CD14-positive monocyte (primary cell): ENCODE measurements around the gene ITGA4. TPM values are rescaled to one million over a fixed set of nuclear protein-coding genes. Genes with fewer than 3 reads are reported as not detected.

Experiments used
- DNase-seq, 3 donors: peaks; one replicate each; pipeline ENCODE4 v3.0.0-alpha.2; 2011 to 2022
- H2AFZ ChIP-seq: 2 replicates; pipeline ENCODE4 v1.6.0; 2012; ENCODE audit warnings: mild to moderate bottlenecking, low read depth, low read length, inconsistent platforms; ENCODE audit not compliant: insufficient read depth, poor library complexity, severe bottlenecking
- H3K27ac ChIP-seq, 2 donors: 1 replicate in 1 of 2; 2 replicates in 1 of 2; pipeline ENCODE4 v1.5.1; 2012 to 2013; ENCODE audit warnings: low read length in 2 of 2, control low read depth in 1 of 2, inconsistent platforms in 1 of 2, low read depth in 1 of 2, mild to moderate bottlenecking in 1 of 2
- H3K27me3 ChIP-seq, 2 donors: one replicate each; pipeline versions ENCODE4 v1.6.0 to v1.6.1; 2011 to 2013; ENCODE audit warnings: low read length in 2 of 2; ENCODE audit not compliant: control insufficient read depth in 2 of 2, insufficient read depth in 2 of 2
- H3K36me3 ChIP-seq, 2 donors: replicated peaks in 1 of 2; 1 replicate in 1 of 2; 2 replicates in 1 of 2; pipeline versions ENCODE4 v1.5.1 to v1.6.1; 2012 to 2013; ENCODE audit warnings: low read length in 2 of 2, control low read depth in 1 of 2, inconsistent platforms in 1 of 2, mild to moderate bottlenecking in 1 of 2; ENCODE audit not compliant: insufficient read depth in 2 of 2, control insufficient read depth in 1 of 2
- H3K4me1 ChIP-seq, 2 donors: 1 replicate in 1 of 2; 2 replicates in 1 of 2; pipeline versions ENCODE4 v1.5.1 to v1.6.1; 2012 to 2013; ENCODE audit warnings: low read length in 2 of 2, control low read depth in 1 of 2, inconsistent platforms in 1 of 2, mild to moderate bottlenecking in 1 of 2, moderate library complexity in 1 of 2; ENCODE audit not compliant: insufficient read depth in 2 of 2, control insufficient read depth in 1 of 2
- H3K4me2 ChIP-seq: replicated peaks from 2 replicates; pipeline ENCODE3; 2012; ENCODE audit warnings: low read length, moderate library complexity, mild to moderate bottlenecking; ENCODE audit not compliant: poor library complexity, severe bottlenecking; ENCODE audit errors: extremely low read depth
- H3K4me3 ChIP-seq, 3 experiments: fragments of 200-600 bp in 1 of 3; sonication (generic) in 1 of 3; replicated peaks in 1 of 3; 1 replicate in 2 of 3; 2 replicates in 1 of 3; pipeline ENCODE4 v1.5.1; 2011 to 2013; ENCODE audit warnings: low read length in 3 of 3, mild to moderate bottlenecking in 3 of 3, control low read depth in 2 of 3, low read depth in 2 of 3, inconsistent platforms in 1 of 3, moderate library complexity in 1 of 3
- H3K79me2 ChIP-seq: 2 replicates; pipeline ENCODE4 v1.6.0; 2012; ENCODE audit warnings: mild to moderate bottlenecking, control low read depth, inconsistent platforms, low read length, moderate library complexity; ENCODE audit not compliant: insufficient read depth
- H3K9ac ChIP-seq: 2 replicates; pipeline ENCODE4 v1.6.0; 2017; ENCODE audit warnings: low read length, mild to moderate bottlenecking; ENCODE audit not compliant: insufficient read depth, poor library complexity, severe bottlenecking
- H3K9me3 ChIP-seq, 2 donors: replicated peaks in 1 of 2; 1 replicate in 1 of 2; 2 replicates in 1 of 2; pipeline versions ENCODE4 v1.5.1 to v1.6.1; 2012 to 2013; ENCODE audit warnings: low read length in 2 of 2, control low read depth in 1 of 2; ENCODE audit not compliant: control insufficient read depth in 1 of 2, insufficient read depth in 1 of 2
- H4K20me1 ChIP-seq: 2 replicates; pipeline ENCODE4 v1.6.0; 2012; ENCODE audit warnings: mild to moderate bottlenecking, low read length, control low read depth, moderate library complexity; ENCODE audit not compliant: insufficient read depth
- H3K27ac Mint-ChIP-seq, 7 donors: one replicate each; pipeline ENCODE4 v1.8.0; 2020; ENCODE audit warnings: mild to moderate bottlenecking in 7 of 7, mixed read lengths in 7 of 7, moderate library complexity in 6 of 7, inconsistent platforms in 2 of 7
- H3K27me3 Mint-ChIP-seq, 3 donors: one replicate each; pipeline ENCODE4 v1.8.0; 2021 to 2022; ENCODE audit warnings: low read depth in 3 of 3, mild to moderate bottlenecking in 3 of 3, mixed read lengths in 3 of 3, moderate library complexity in 3 of 3, inconsistent platforms in 1 of 3
- H3K36me3 Mint-ChIP-seq, 2 donors: one replicate each; pipeline ENCODE4 v1.8.0; 2020; ENCODE audit warnings: mixed read lengths in 2 of 2, inconsistent platforms in 1 of 2, mild to moderate bottlenecking in 1 of 2
- H3K4me1 Mint-ChIP-seq: one replicate; pipeline ENCODE4 v1.8.0; 2020; ENCODE audit warnings: mild to moderate bottlenecking, mixed read lengths
- H3K4me3 Mint-ChIP-seq, 2 donors: one replicate each; pipeline ENCODE4 v1.8.0; 2020; ENCODE audit warnings: mild to moderate bottlenecking in 2 of 2, mixed read lengths in 2 of 2, moderate library complexity in 1 of 2
- H3K9me3 Mint-ChIP-seq, 7 donors: one replicate each; pipeline ENCODE4 v1.8.0; 2020 to 2022; ENCODE audit warnings: mixed read lengths in 7 of 7, mild to moderate bottlenecking in 6 of 7, moderate library complexity in 6 of 7, inconsistent platforms in 2 of 7
- CTCF ChIP-seq: fragments of 200-600 bp; IDR thresholded peaks from one replicate; pipeline ENCODE4 v1.8.0; 2022; ENCODE audit warnings: antibody characterized with exemption, mild to moderate bottlenecking
- WGBS: methylation state at CpG from one replicate; pipeline ENCODE4 v1.1.5; 2013; ENCODE audit warnings: missing lambda C conversion rate; ENCODE audit not compliant: insufficient coverage; 5-methylcytosine and 5-hydroxymethylcytosine counted together
- intact Hi-C, 2 donors: fragments of 100-400 bp; cut with micrococcal nuclease; formaldehyde crosslinking; loops; one replicate each; pipeline versions ENCODE4 v1.15.0 to v1.15.1; 2023
- polyA plus RNA-seq, 3 donors: library from polyadenylated mRNA; depleted of rRNA in 1 of 3; unstranded in 2 of 3; stranded (reverse) in 1 of 3; fragments of 300-500 nt in 2 of 3; fragments of >200 nt in 1 of 3; fragmentation: Illumina TruSeq in 2 of 3; gene quantifications; 1 replicate in 2 of 3; 2 replicates in 1 of 3; pipeline ENCODE4 v1.2.3, GENCODE V29; 2012 to 2021

ITGA4 gene
- polyA plus RNA-seq, 3 donors: 66.1 to 97.3 (median 84.1) TPM

DNA sequence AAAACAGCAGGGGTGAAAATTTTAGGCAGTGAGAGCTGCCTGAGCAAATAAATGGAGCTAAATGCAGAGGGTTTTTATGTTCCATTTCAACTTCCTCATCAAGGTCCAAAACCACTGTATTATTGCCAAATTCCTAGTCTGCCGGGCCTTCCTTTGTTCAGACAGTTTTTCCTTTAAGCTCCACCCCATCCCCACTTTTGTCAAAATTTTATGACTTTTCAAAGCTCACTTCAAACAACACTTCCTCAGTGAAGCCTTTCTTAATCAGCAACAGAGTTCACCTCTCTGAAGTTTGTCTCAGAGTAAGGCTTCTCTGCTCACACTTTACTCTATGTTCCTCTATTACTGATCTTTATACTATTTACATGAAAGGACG, 118.5 kb downstream of the ITGA4 start:
- Mint-ChIP-seq H3K27me3 (no peaks in the 10 kb centered on the region), H3K4me1 (peaks cover 5% of the 10 kb centered on the region), H3K27ac (no peak overlapping the region), H3K4me3 (no peak overlapping the region), H3K36me3 (no peaks in the 10 kb centered on the region), H3K9me3 (no peaks in the 10 kb centered on the region)
- no peak overlapping the region for H3K27ac ChIP-seq
- peak overlapping the region; percentile 16 for H3K4me2 ChIP-seq
- H4K20me1 ChIP-seq: no peaks in the 10 kb centered on the region
- H3K4me3 ChIP-seq: no peak overlapping the region
- H2AFZ ChIP-seq: no peak overlapping the region
- no peaks in the 10 kb centered on the region for H3K36me3 ChIP-seq
- intact Hi-C loops: loop anchor here (10.0 kb wide), 1 partner anchor 139 kb away; no protein-coding TSS in a partner anchor
- H3K9ac ChIP-seq: no peak overlapping the region
- no peak for TF ChIP-seq CTCF
- H3K4me1 ChIP-seq: peaks cover 11 to 12% of the 10 kb centered on the region in 2 donors
- H3K27me3 ChIP-seq: no peaks in the 10 kb centered on the region
- 0% methylated on average over 1 of the region's 2 CpGs for WGBS
- H3K9me3 ChIP-seq: no peaks in the 10 kb centered on the region
- DNase-seq: peak; percentile 12 to 28 (median 15)
- no peaks in the 10 kb centered on the region for H3K79me2 ChIP-seq

GRCh38 chr2:181576431-181576830, 119.2 kb downstream of the ITGA4 start:
- Histone ChIP-seq H4K20me1 (no peaks in the 10 kb centered on the region), H3K4me2 (no peak overlapping the region), H3K36me3 (no peaks in the 10 kb centered on the region), H3K9me3 (no peaks in the 10 kb centered on the region), H3K79me2 (no peaks in the 10 kb centered on the region), H3K27me3 (no peaks in the 10 kb centered on the region), H3K27ac (no peak overlapping the region), H3K4me1 (peaks cover 11 to 12% of the 10 kb centered on the region in 2 donors), H2AFZ (no peak overlapping the region), H3K4me3 (no peak overlapping the region), H3K9ac (no peak overlapping the region)
- no peak overlapping the region for H3K27ac Mint-ChIP-seq
- H3K4me1 Mint-ChIP-seq: peaks cover 3% of the 10 kb centered on the region
- intact Hi-C loops: loop anchor here (10.0 kb wide), 1 partner anchor 138 kb away; no protein-coding TSS in a partner anchor
- WGBS: 89% methylated on average over 4 of the region's 5 CpGs
- DNase-seq: no peak
- TF ChIP-seq CTCF: no peak
- no peaks in the 10 kb centered on the region for H3K36me3 Mint-ChIP-seq
- no peak overlapping the region for H3K4me3 Mint-ChIP-seq
- no peaks in the 10 kb centered on the region for H3K27me3 Mint-ChIP-seq
- H3K9me3 Mint-ChIP-seq: no peaks in the 10 kb centered on the region
